NT2/D1 (cell line): ENCODE data around the gene SLC7A1.

Source experiments
- YY1 ChIP-seq: IDR thresholded peaks from 2 replicates; pipeline ENCODE4 v1.6.1; 2011; ENCODE audit not compliant: insufficient read length, insufficient read depth
- ZNF274 ChIP-seq: IDR thresholded peaks from 2 replicates; pipeline ENCODE4 v1.6.1; 2011; ENCODE audit warnings: mild to moderate bottlenecking, low read depth, low read length

GRCh38 chr13:29519921-29520320, 75.6 kb downstream of the SLC7A1 start:
- no peak for TF ChIP-seq YY1
- TF ChIP-seq ZNF274: no peak
